ENCODE measurements around the gene SPA17. TPM values are rescaled to one million over a fixed set of nuclear protein-coding genes. Genes with fewer than 3 reads are reported as not detected.

Gene SPA17
- total RNA-seq, 1 donor from 2014 or later, result 3.0 TPM

GRCh38 chr11:124728134-124728533 lies 54.4 kb downstream of the SPA17 start:
- H3K9me3 ChIP-seq (replicated peaks), result no peaks in the 10 kb centered on the region
- no peak for DNase-seq
- intact Hi-C loops (cut with micrococcal nuclease), result no loop called here

GRCh38 chr11:124729571-124729970 lies 55.9 kb downstream of the SPA17 start:
- no peak for DNase-seq
- peaks cover 18% of the 10 kb centered on the region for H3K4me1 ChIP-seq
- intact Hi-C loops (cut with micrococcal nuclease), result no loop called here
- H3K27ac ChIP-seq (replicated peaks), result no peak overlapping the region
- H3K4me3 ChIP-seq, result no peak overlapping the region
- TF ChIP-seq CTCF (IDR thresholded peaks at IDR 0.05; ENCODE audit: borderline replicate concordance), result no peak
- H3K36me3 ChIP-seq, result no peaks in the 10 kb centered on the region
- peaks cover 26% of the 10 kb centered on the region for H3K27me3 ChIP-seq (ENCODE audit: low read depth)
- H3K9me3 ChIP-seq (replicated peaks), result no peaks in the 10 kb centered on the region

More at GRCh38 chr11:124728134-124728533, 54.4 kb downstream of the SPA17 start:
- TF ChIP-seq CTCF (IDR thresholded peaks at IDR 0.05; ENCODE audit: borderline replicate concordance), result no peak
- Histone ChIP-seq H3K36me3 (no peaks in the 10 kb centered on the region), H3K27me3 (ENCODE audit: low read depth) (peaks cover 40% of the 10 kb centered on the region), H3K4me1 (peaks cover 18% of the 10 kb centered on the region), H3K27ac (replicated peaks) (no peak overlapping the region), H3K4me3 (no peak overlapping the region)

GRCh38 chr11:124732230-124732629 lies 58.5 kb downstream of the SPA17 start:
- Histone ChIP-seq H3K9me3 (replicated peaks) (no peaks in the 10 kb centered on the region), H3K27me3 (ENCODE audit: low read depth) (peaks cover 6% of the 10 kb centered on the region), H3K4me3 (no peak overlapping the region), H3K27ac (replicated peaks) (no peak overlapping the region), H3K4me1 (no peaks in the 10 kb centered on the region), H3K36me3 (no peaks in the 10 kb centered on the region)
- no peak for TF ChIP-seq CTCF (IDR thresholded peaks at IDR 0.05; ENCODE audit: borderline replicate concordance)
- intact Hi-C loops (cut with micrococcal nuclease), result no loop called here
- DNase-seq, result no peak

- Histone ChIP-seq H3K27ac (replicated peaks) (no peak overlapping the region), H3K27me3 (ENCODE audit: low read depth) (peaks cover 44% of the 10 kb centered on the region), H3K4me3 (no peak overlapping the region), H3K36me3 (no peaks in the 10 kb centered on the region), H3K9me3 (replicated peaks) (no peaks in the 10 kb centered on the region), H3K4me1 (peaks cover 22% of the 10 kb centered on the region)
- intact Hi-C loops (cut with micrococcal nuclease), result no loop called here
- no peak for DNase-seq
- TF ChIP-seq CTCF (IDR thresholded peaks at IDR 0.05; ENCODE audit: borderline replicate concordance), result no peak
Measured at GRCh38 chr11:124736736-124737135, 63.0 kb downstream of the SPA17 start.

- no peak for DNase-seq
- Histone ChIP-seq H3K4me3 (no peak overlapping the region), H3K9me3 (replicated peaks) (no peaks in the 10 kb centered on the region), H3K36me3 (no peaks in the 10 kb centered on the region), H3K27me3 (ENCODE audit: low read depth) (peaks cover 54% of the 10 kb centered on the region), H3K4me1 (peaks cover 22% of the 10 kb centered on the region), H3K27ac (replicated peaks) (no peak overlapping the region)
- TF ChIP-seq CTCF (IDR thresholded peaks at IDR 0.05; ENCODE audit: borderline replicate concordance), result no peak
- intact Hi-C loops (cut with micrococcal nuclease), result no loop called here
Measured at GRCh38 chr11:124737638-124738305, 64.1 kb downstream of the SPA17 start.
